GM12878 (cell line): ENCODE results near the gene SLC25A42.

Experiments
- BRCA1 ChIP-seq: IDR thresholded peaks from 2 replicates; pipeline ENCODE4 v1.6.1; 2011; ENCODE audit warnings: low read depth, low read length, improper control_type of control experiment
- NFYB ChIP-seq: IDR thresholded peaks from 2 replicates; pipeline ENCODE4 v1.6.1; 2011; ENCODE audit warnings: low read depth, mild to moderate bottlenecking, low read length, improper control_type of control experiment, moderate library complexity; ENCODE audit not compliant: insufficient read depth
- TF ChIP-seq, protein P1 (sequence below), 3 experiments: IDR thresholded peaks in 2 of 3; conservative IDR thresholded peaks in 1 of 3; 2 replicates each; pipeline ENCODE4 v1.5.1; 2011; ENCODE audit warnings: low read depth in 3 of 3, low read length in 3 of 3, mild to moderate bottlenecking in 3 of 3, control low read depth in 2 of 3, moderate library complexity in 2 of 3, inconsistent platforms in 1 of 3, mixed read lengths in 1 of 3; ENCODE audit not compliant: control insufficient read depth in 2 of 3, insufficient read depth in 1 of 3; ENCODE audit errors: extremely low read depth in 1 of 3

DNA sequence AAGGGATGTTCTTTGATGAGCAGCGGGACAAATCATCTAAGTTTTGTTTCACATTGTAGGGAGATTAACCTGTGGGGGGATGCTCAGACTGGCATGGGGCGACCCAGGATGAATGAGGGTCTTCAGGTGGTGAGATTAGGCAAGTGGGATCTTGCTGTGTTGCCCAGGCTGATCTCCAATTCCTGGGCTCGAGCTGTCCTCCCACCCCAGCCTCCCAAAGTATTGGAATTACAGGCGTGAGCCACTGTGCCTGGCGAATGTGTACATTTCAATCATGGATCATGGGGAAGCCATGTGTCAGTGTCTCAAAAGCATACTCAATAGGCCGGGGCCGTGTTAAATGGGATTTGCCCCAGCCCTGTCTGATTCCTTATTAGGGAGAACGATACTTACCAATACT lies 8.1 kb downstream of the SLC25A42 start:
- no peak for TF ChIP-seq BRCA1
- TF ChIP-seq, protein P1, sequence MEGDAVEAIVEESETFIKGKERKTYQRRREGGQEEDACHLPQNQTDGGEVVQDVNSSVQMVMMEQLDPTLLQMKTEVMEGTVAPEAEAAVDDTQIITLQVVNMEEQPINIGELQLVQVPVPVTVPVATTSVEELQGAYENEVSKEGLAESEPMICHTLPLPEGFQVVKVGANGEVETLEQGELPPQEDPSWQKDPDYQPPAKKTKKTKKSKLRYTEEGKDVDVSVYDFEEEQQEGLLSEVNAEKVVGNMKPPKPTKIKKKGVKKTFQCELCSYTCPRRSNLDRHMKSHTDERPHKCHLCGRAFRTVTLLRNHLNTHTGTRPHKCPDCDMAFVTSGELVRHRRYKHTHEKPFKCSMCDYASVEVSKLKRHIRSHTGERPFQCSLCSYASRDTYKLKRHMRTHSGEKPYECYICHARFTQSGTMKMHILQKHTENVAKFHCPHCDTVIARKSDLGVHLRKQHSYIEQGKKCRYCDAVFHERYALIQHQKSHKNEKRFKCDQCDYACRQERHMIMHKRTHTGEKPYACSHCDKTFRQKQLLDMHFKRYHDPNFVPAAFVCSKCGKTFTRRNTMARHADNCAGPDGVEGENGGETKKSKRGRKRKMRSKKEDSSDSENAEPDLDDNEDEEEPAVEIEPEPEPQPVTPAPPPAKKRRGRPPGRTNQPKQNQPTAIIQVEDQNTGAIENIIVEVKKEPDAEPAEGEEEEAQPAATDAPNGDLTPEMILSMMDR (IDR thresholded peaks at IDR 0.05 in 2 of 3, conservative IDR thresholded peaks at IDR 0.05 in 1 of 3; ENCODE audit: control insufficient read depth in 2 of 3, extremely low read depth in 1 of 3, insufficient read depth in 1 of 3, low read depth in 3 of 3, low read length in 3 of 3), result no peak
- no peak for TF ChIP-seq NFYB
